IMR-90 (cell line): ENCODE data around the gene PLCL1.

Source experiments
- CTCF ChIP-seq: conservative IDR thresholded peaks from 2 replicates; pipeline ENCODE4 v1.5.1; 2012; ENCODE audit warnings: mild to moderate bottlenecking, low read depth, low read length, improper control_type of control experiment
- FOS ChIP-seq: fragments of 150-350 bp; IDR thresholded peaks from 2 replicates; pipeline ENCODE4 v1.6.1; 2016; ENCODE audit warnings: low read depth, low read length
- MAFK ChIP-seq: IDR thresholded peaks from 2 replicates; pipeline ENCODE4 v1.6.1; 2012; ENCODE audit warnings: low read depth, low read length, improper control_type of control experiment
- POLR2A ChIP-seq: IDR thresholded peaks from 2 replicates; pipeline ENCODE4 v1.6.1; 2012; ENCODE audit warnings: mild to moderate bottlenecking, low read depth, low read length

GRCh38 chr2:197994751-197995150 is 190.4 kb downstream of the PLCL1 start:
- TF ChIP-seq MAFK (no peak), POLR2A (no peak), CTCF (no peak), FOS (no peak)
